Neuronal stem cell (in vitro differentiated cells): Measurements from ENCODE around the gene SOS1.

ENCODE experiments used
- DNase-seq: peaks from one replicate; pipeline ENCODE4 v3.0.0-alpha.2; 2013; ENCODE audit warnings: low spot score
- H2AFZ ChIP-seq: one replicate; pipeline ENCODE4 v1.6.1; 2013; ENCODE audit warnings: mild to moderate bottlenecking, low read length, inconsistent platforms
- H2AK5ac ChIP-seq: 2 replicates; pipeline ENCODE4 v1.6.1; 2013; ENCODE audit warnings: low read depth, mild to moderate bottlenecking, inconsistent platforms, low read length, moderate library complexity, mixed read lengths
- H2BK120ac ChIP-seq: 2 replicates; pipeline ENCODE4 v1.6.1; 2013; ENCODE audit warnings: low read depth, mild to moderate bottlenecking, inconsistent platforms, low read length, moderate library complexity, mixed read lengths
- H2BK12ac ChIP-seq: one replicate; pipeline ENCODE4 v1.6.1; 2013; ENCODE audit warnings: low read length, inconsistent platforms
- H2BK15ac ChIP-seq: 2 replicates; pipeline ENCODE4 v1.6.1; 2013; ENCODE audit warnings: mild to moderate bottlenecking, low read length, inconsistent platforms, mixed read lengths
- H2BK5ac ChIP-seq: one replicate; pipeline ENCODE4 v1.6.1; 2013; ENCODE audit warnings: inconsistent platforms, mild to moderate bottlenecking, low read length, moderate library complexity
- H3K14ac ChIP-seq: one replicate; pipeline ENCODE4 v1.6.1; 2013; ENCODE audit warnings: low read length, inconsistent platforms
- H3K18ac ChIP-seq: 2 replicates; pipeline ENCODE4 v1.6.1; 2013; ENCODE audit warnings: low read length, inconsistent platforms
- H3K23ac ChIP-seq: 2 replicates; pipeline ENCODE4 v1.6.1; 2013; ENCODE audit warnings: low read depth, mild to moderate bottlenecking, mixed read lengths, low read length, inconsistent platforms; ENCODE audit not compliant: poor library complexity
- H3K27ac ChIP-seq: replicated peaks from 3 replicates; pipeline ENCODE4 v1.5.1; 2013; ENCODE audit warnings: low read length, inconsistent platforms
- H3K27me3 ChIP-seq, 3 experiments: 2 replicates each; pipeline ENCODE4 v1.6.1; 2013; ENCODE audit warnings: low read length in 3 of 3, mild to moderate bottlenecking in 2 of 3, inconsistent platforms in 1 of 3, low read depth in 1 of 3, mixed read lengths in 1 of 3, moderate library complexity in 1 of 3; ENCODE audit not compliant: control insufficient read depth in 3 of 3, insufficient read depth in 3 of 3
- H3K36me3 ChIP-seq, 2 donors: replicated peaks in 1 of 2; 2 replicates each; pipeline ENCODE4 v1.6.1; 2013; ENCODE audit warnings: low read length in 2 of 2; ENCODE audit not compliant: control insufficient read depth in 2 of 2, insufficient read depth in 2 of 2
- H3K4ac ChIP-seq: 2 replicates; pipeline ENCODE4 v1.6.1; 2013; ENCODE audit warnings: inconsistent platforms, mild to moderate bottlenecking, low read length, moderate library complexity
- H3K4me1 ChIP-seq, 2 donors: 1 replicate in 1 of 2; 2 replicates in 1 of 2; pipeline ENCODE4 v1.6.1; 2013; ENCODE audit warnings: low read length in 2 of 2, low read depth in 1 of 2; ENCODE audit not compliant: control insufficient read depth in 2 of 2, insufficient read depth in 1 of 2
- H3K4me2 ChIP-seq: one replicate; pipeline ENCODE4 v1.6.1; 2013; ENCODE audit warnings: mild to moderate bottlenecking, low read length, inconsistent platforms; ENCODE audit not compliant: insufficient read depth, poor library complexity, severe bottlenecking
- H3K4me3 ChIP-seq, 2 donors: 2 replicates each; pipeline ENCODE4 v1.5.1; 2013; ENCODE audit warnings: low read length in 2 of 2, mild to moderate bottlenecking in 2 of 2, inconsistent platforms in 1 of 2, moderate library complexity in 1 of 2
- H3K79me1 ChIP-seq: one replicate; pipeline ENCODE4 v1.6.1; 2013; ENCODE audit warnings: low read depth, mild to moderate bottlenecking, inconsistent platforms, low read length, moderate library complexity
- H3K9ac ChIP-seq: one replicate; pipeline ENCODE4 v1.6.1; 2013; ENCODE audit warnings: mild to moderate bottlenecking, low read depth, low read length, inconsistent platforms; ENCODE audit not compliant: poor library complexity
- H3K9me3 ChIP-seq, 2 donors: replicated peaks in 1 of 2; 2 replicates each; pipeline versions ENCODE3 to v1.6.1; 2013; ENCODE audit warnings: low read length in 2 of 2, mild to moderate bottlenecking in 2 of 2, inconsistent platforms in 1 of 2, low read depth in 1 of 2, mixed read lengths in 1 of 2, moderate library complexity in 1 of 2; ENCODE audit not compliant: control insufficient read depth in 2 of 2, insufficient read depth in 1 of 2
- H4K8ac ChIP-seq: one replicate; pipeline ENCODE4 v1.6.1; 2013; ENCODE audit warnings: low read depth, mild to moderate bottlenecking, inconsistent platforms, low read length, moderate library complexity
- H4K91ac ChIP-seq: one replicate; pipeline ENCODE4 v1.6.1; 2013; ENCODE audit warnings: low read length, low read depth, mild to moderate bottlenecking, inconsistent platforms; ENCODE audit not compliant: poor library complexity
- WGBS, 2 donors: extraction: QIAGEN DNeasy Blood & Tissue Kit; methylation state at CpG; one replicate each; pipeline ENCODE4 v1.1.7; 2013; ENCODE audit warnings: missing lambda C conversion rate in 2 of 2, mixed read lengths in 1 of 2; ENCODE audit not compliant: insufficient read length in 2 of 2, insufficient replicate concordance in 1 of 2; ENCODE audit errors: extremely low coverage in 2 of 2; 5-methylcytosine and 5-hydroxymethylcytosine counted together

Gene SOS1

DNA sequence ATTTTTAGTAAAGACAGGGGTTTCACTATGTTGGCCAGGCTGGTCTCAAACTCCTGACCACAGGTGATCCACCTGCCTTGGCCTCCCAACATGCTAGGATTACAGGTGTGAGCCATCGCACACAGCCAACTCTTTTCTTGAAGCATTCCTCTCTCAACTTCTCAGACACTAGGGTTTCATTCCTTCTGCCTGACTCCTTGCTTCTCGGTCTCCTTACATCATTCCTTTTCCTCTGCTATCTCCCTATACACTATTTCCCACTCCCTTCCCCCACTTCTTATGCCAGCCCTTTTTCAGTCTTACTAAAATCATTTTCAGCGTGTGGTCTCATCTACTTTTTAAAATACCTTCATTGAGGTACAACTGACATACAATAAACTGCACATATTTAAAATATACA, 6.1 kb downstream of the SOS1 start:
- Histone ChIP-seq H3K14ac (no peak overlapping the region), H4K8ac (no peak overlapping the region), H3K18ac (no peak overlapping the region), H2BK5ac (no peak overlapping the region), H2BK12ac (no peak overlapping the region), H2AFZ (no peak overlapping the region), H3K4ac (no peak overlapping the region), H2BK120ac (no peak overlapping the region), H2AK5ac (no peak overlapping the region), H3K4me3 (no peak overlapping the region), H3K4me1 (peaks cover 3 to 6% of the 10 kb centered on the region in 2 donors), H3K36me3 (peaks cover 2 to 50% of the 10 kb centered on the region in 2 donors), H3K79me1 (peaks cover 3% of the 10 kb centered on the region), H4K91ac (no peak overlapping the region), H3K27ac (no peak overlapping the region), H3K9ac (no peak overlapping the region), H2BK15ac (no peak overlapping the region), H3K27me3 (no peaks in the 10 kb centered on the region), H3K23ac (no peak overlapping the region), H3K4me2 (no peak overlapping the region), H3K9me3 (no peaks in the 10 kb centered on the region)
- DNase-seq = no peak
- WGBS, 2 donors = no CpG with 5 or more reads among the region's 3 CpGs

DNA sequence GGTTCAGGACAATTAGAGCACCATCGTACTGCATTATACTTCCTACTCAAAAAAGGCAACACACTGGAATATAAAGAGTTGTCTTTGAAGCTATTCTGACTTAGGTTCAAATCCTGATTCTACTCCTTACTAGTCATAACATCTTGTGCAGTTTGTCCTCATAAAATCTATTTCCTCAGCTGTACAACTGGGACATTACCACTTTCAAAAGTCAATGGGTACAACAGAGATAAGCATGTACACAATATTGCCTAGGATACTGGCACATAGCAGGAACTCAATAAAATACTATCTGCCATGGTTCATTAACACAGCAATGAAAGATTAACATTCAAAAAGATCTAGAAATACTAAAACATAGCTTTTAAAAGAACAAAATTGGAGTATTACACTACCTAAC, 11.3 kb downstream of the SOS1 start:
- Histone ChIP-seq H4K91ac (no peak overlapping the region), H2BK12ac (no peak overlapping the region), H2AFZ (no peak overlapping the region), H2BK15ac (no peak overlapping the region), H3K4me1 (peaks cover 7 to 10% of the 10 kb centered on the region in 2 donors), H3K9me3 (no peaks in the 10 kb centered on the region), H4K8ac (no peak overlapping the region), H3K9ac (no peak overlapping the region), H3K14ac (no peak overlapping the region), H3K27me3 (no peaks in the 10 kb centered on the region), H3K36me3 (peaks cover 0 to 18% of the 10 kb centered on the region in 2 donors), H2BK5ac (no peak overlapping the region), H3K18ac (no peak overlapping the region), H3K4me2 (no peak overlapping the region), H2BK120ac (no peak overlapping the region), H3K4ac (no peak overlapping the region), H3K4me3 (no peak overlapping the region), H2AK5ac (no peak overlapping the region), H3K79me1 (peaks cover 6% of the 10 kb centered on the region), H3K27ac (no peak overlapping the region), H3K23ac (no peak overlapping the region)
- WGBS, 2 donors = no CpG with 5 or more reads among the region's 1 CpG
- no peak for DNase-seq

DNA sequence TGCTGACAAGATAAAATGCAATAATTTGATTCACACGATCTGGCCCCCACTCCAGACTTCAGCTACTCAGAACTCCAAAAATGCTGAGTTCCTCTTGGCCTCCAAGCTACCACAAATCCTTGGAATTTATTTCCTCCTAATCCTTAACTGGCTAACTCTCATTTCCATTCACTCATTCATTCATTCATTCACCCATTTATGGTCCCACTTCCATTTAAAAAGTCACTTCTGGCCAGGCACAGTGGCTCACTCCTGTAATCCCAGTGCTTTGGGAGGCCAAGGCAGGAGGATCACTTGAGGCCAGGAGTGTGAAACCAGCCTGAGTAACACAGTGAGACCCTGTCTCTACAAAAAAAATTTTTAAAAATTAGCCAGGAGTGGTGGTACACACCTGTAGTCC, 12.5 kb downstream of the SOS1 start:
- no peak overlapping the region for H2BK15ac ChIP-seq
- H3K79me1 ChIP-seq = peaks cover 6% of the 10 kb centered on the region
- H3K4me2 ChIP-seq = no peak overlapping the region
- no peak overlapping the region for H3K27ac ChIP-seq
- no peak overlapping the region for H2BK5ac ChIP-seq
- H3K27me3 ChIP-seq = no peaks in the 10 kb centered on the region
- no peak overlapping the region for H2AFZ ChIP-seq
- no peak overlapping the region for H4K8ac ChIP-seq
- no peak overlapping the region for H2BK12ac ChIP-seq
- WGBS, 2 donors = no CpG with 5 or more reads among the region's 1 CpG
- H3K9me3 ChIP-seq = no peaks in the 10 kb centered on the region
- no peak overlapping the region for H3K4ac ChIP-seq
- no peak overlapping the region for H3K18ac ChIP-seq
- H3K9ac ChIP-seq = no peak overlapping the region
- no peak overlapping the region for H3K23ac ChIP-seq
- H3K14ac ChIP-seq = no peak overlapping the region
- H3K4me3 ChIP-seq = no peak overlapping the region
- no peak overlapping the region for H2AK5ac ChIP-seq
- no peak overlapping the region for H2BK120ac ChIP-seq
- H3K36me3 ChIP-seq = peaks cover 0 to 15% of the 10 kb centered on the region in 2 donors
- H3K4me1 ChIP-seq = peaks cover 7 to 10% of the 10 kb centered on the region in 2 donors
- H4K91ac ChIP-seq = no peak overlapping the region
- no peak for DNase-seq

DNA sequence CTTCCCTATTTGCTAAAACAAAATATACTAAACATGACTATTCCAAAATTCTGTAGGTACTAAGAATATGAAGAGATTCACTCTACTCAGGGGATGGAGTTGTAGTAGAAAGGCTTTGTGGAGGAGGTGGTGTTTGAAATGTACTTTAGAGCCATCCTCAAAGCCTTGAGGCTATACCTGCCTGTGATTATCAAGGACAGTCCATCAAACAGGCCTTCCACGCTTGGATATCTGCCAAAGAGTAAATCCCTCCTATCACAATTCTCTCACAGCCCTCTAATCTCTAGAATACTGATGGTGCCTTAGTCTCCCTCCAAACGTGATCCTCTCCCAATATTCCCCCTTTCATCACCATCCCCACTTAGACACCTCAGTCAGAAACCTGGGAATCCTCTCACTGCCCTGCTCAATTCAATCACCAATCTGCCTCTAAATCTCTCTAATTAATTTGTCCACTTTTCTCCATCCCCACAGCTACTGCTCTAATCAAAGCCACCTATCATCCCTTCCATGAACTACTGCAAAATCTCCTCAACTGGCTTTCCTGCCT, 13.1 kb downstream of the SOS1 start:
- peaks cover 7 to 10% of the 10 kb centered on the region in 2 donors for H3K4me1 ChIP-seq
- no peak overlapping the region for H2BK12ac ChIP-seq
- no peak overlapping the region for H3K9ac ChIP-seq
- no peak overlapping the region for H2BK15ac ChIP-seq
- no peak overlapping the region for H3K18ac ChIP-seq
- no peak overlapping the region for H2BK5ac ChIP-seq
- H4K8ac ChIP-seq = no peak overlapping the region
- H3K23ac ChIP-seq = no peak overlapping the region
- no peak overlapping the region for H4K91ac ChIP-seq
- no peak overlapping the region for H2BK120ac ChIP-seq
- H3K4ac ChIP-seq = no peak overlapping the region
- no CpG with 5 or more reads among the region's 2 CpGs for WGBS, 2 donors
- H3K27ac ChIP-seq = peak overlapping the region; percentile 67
- no peak overlapping the region for H3K4me3 ChIP-seq
- H3K27me3 ChIP-seq = no peaks in the 10 kb centered on the region
- H3K9me3 ChIP-seq = no peaks in the 10 kb centered on the region
- DNase-seq = no peak
- peaks cover 6% of the 10 kb centered on the region for H3K79me1 ChIP-seq
- no peak overlapping the region for H3K4me2 ChIP-seq
- H3K36me3 ChIP-seq = peaks cover 0 to 12% of the 10 kb centered on the region in 2 donors
- H2AFZ ChIP-seq = no peak overlapping the region
- no peak overlapping the region for H2AK5ac ChIP-seq
- H3K14ac ChIP-seq = no peak overlapping the region
